Measurements from ENCODE around the gene INSRR. TPM values are rescaled to one million over a fixed set of nuclear protein-coding genes. Genes with fewer than 3 reads are reported as not detected.

The INSRR gene
- polyA plus RNA-seq, 3 donors: not detected

GRCh38 chr1:156877433-156878170 is 18.7 kb upstream of the INSRR start:
- no peak overlapping the region for H3K4me2 ChIP-seq (replicated peaks; ENCODE audit: extremely low read depth, low read length, poor library complexity, severe bottlenecking)
- H3K79me2 ChIP-seq (ENCODE audit: insufficient read depth, low read length): no peaks in the 10 kb centered on the region
- H3K27me3 ChIP-seq (ENCODE audit: control insufficient read depth in 2 of 2, insufficient read depth in 2 of 2, low read length in 2 of 2): peaks cover 0 to 12% of the 10 kb centered on the region in 2 donors
- H4K20me1 ChIP-seq (ENCODE audit: insufficient read depth, low read length): no peaks in the 10 kb centered on the region
- H3K27ac ChIP-seq (ENCODE audit: low read depth in 1 of 2, low read length in 2 of 2): no peak overlapping the region
- H3K4me3 ChIP-seq (replicated peaks in 1 of 3; ENCODE audit: low read depth in 2 of 3, low read length in 3 of 3): no peak overlapping the region
- H3K27me3 Mint-ChIP-seq (ENCODE audit: low read depth in 3 of 3): peaks cover 21 to 29% (median 27%) of the 10 kb centered on the region in 3 donors
- no peaks in the 10 kb centered on the region for H3K36me3 ChIP-seq (replicated peaks in 1 of 2; ENCODE audit: control insufficient read depth in 1 of 2, insufficient read depth in 2 of 2, low read length in 2 of 2)
- no peak overlapping the region for H3K9ac ChIP-seq (ENCODE audit: insufficient read depth, low read length, poor library complexity, severe bottlenecking)
- no peaks in the 10 kb centered on the region for H3K9me3 ChIP-seq (replicated peaks in 1 of 2; ENCODE audit: control insufficient read depth in 1 of 2, insufficient read depth in 1 of 2, low read length in 2 of 2)
- DNase-seq: no peak
- 91% methylated on average over 4 of the region's 5 CpGs for WGBS (ENCODE audit: insufficient coverage)
- TF ChIP-seq, protein P1, sequence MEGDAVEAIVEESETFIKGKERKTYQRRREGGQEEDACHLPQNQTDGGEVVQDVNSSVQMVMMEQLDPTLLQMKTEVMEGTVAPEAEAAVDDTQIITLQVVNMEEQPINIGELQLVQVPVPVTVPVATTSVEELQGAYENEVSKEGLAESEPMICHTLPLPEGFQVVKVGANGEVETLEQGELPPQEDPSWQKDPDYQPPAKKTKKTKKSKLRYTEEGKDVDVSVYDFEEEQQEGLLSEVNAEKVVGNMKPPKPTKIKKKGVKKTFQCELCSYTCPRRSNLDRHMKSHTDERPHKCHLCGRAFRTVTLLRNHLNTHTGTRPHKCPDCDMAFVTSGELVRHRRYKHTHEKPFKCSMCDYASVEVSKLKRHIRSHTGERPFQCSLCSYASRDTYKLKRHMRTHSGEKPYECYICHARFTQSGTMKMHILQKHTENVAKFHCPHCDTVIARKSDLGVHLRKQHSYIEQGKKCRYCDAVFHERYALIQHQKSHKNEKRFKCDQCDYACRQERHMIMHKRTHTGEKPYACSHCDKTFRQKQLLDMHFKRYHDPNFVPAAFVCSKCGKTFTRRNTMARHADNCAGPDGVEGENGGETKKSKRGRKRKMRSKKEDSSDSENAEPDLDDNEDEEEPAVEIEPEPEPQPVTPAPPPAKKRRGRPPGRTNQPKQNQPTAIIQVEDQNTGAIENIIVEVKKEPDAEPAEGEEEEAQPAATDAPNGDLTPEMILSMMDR (IDR thresholded peaks at IDR 0.05): no peak
- intact Hi-C loops (cut with micrococcal nuclease): no loop called here
- no peak overlapping the region for H2AFZ ChIP-seq (ENCODE audit: insufficient read depth, low read depth, low read length, poor library complexity, severe bottlenecking)
- H3K4me1 ChIP-seq (ENCODE audit: control insufficient read depth in 1 of 2, insufficient read depth in 2 of 2, low read length in 2 of 2): no peaks in the 10 kb centered on the region
- H3K27ac Mint-ChIP-seq: no peak overlapping the region
- H3K4me1 Mint-ChIP-seq: no peaks in the 10 kb centered on the region
- no peak overlapping the region for H3K4me3 Mint-ChIP-seq
- no peaks in the 10 kb centered on the region for H3K9me3 Mint-ChIP-seq
- no peaks in the 10 kb centered on the region for H3K36me3 Mint-ChIP-seq

- H3K4me2 ChIP-seq (replicated peaks; ENCODE audit: extremely low read depth, low read length, poor library complexity, severe bottlenecking): no peak overlapping the region
- Mint-ChIP-seq H3K4me3 (no peak overlapping the region), H3K9me3 (no peaks in the 10 kb centered on the region), H3K4me1 (no peaks in the 10 kb centered on the region), H3K27me3 (ENCODE audit: low read depth in 3 of 3) (peaks cover 21 to 33% (median 23%) of the 10 kb centered on the region in 3 donors), H3K36me3 (no peaks in the 10 kb centered on the region), H3K27ac (no peak overlapping the region)
- WGBS (ENCODE audit: insufficient coverage): 51% methylated on average over 19 of the region's 21 CpGs
- H3K4me3 ChIP-seq (replicated peaks in 1 of 3; ENCODE audit: low read depth in 2 of 3, low read length in 3 of 3): no peak overlapping the region
- no peaks in the 10 kb centered on the region for H4K20me1 ChIP-seq (ENCODE audit: insufficient read depth, low read length)
- H3K79me2 ChIP-seq (ENCODE audit: insufficient read depth, low read length): no peaks in the 10 kb centered on the region
- no peaks in the 10 kb centered on the region for H3K4me1 ChIP-seq (ENCODE audit: control insufficient read depth in 1 of 2, insufficient read depth in 2 of 2, low read length in 2 of 2)
- no peak for DNase-seq
- no peak overlapping the region for H2AFZ ChIP-seq (ENCODE audit: insufficient read depth, low read depth, low read length, poor library complexity, severe bottlenecking)
- TF ChIP-seq, protein P1 (IDR thresholded peaks at IDR 0.05): no peak
- no peak overlapping the region for H3K27ac ChIP-seq (ENCODE audit: low read depth in 1 of 2, low read length in 2 of 2)
- H3K9me3 ChIP-seq (replicated peaks in 1 of 2; ENCODE audit: control insufficient read depth in 1 of 2, insufficient read depth in 1 of 2, low read length in 2 of 2): no peaks in the 10 kb centered on the region
- H3K27me3 ChIP-seq (ENCODE audit: control insufficient read depth in 2 of 2, insufficient read depth in 2 of 2, low read length in 2 of 2): peaks cover 0 to 12% of the 10 kb centered on the region in 2 donors
- intact Hi-C loops (cut with micrococcal nuclease): no loop called here
- no peak overlapping the region for H3K9ac ChIP-seq (ENCODE audit: insufficient read depth, low read length, poor library complexity, severe bottlenecking)
- no peaks in the 10 kb centered on the region for H3K36me3 ChIP-seq (replicated peaks in 1 of 2; ENCODE audit: control insufficient read depth in 1 of 2, insufficient read depth in 2 of 2, low read length in 2 of 2)
Observed at GRCh38 chr1:156876281-156876680, 17.4 kb upstream of the INSRR start.

Data from CD14-positive monocyte (primary cell).